Vagina (tissue), 2 donors: ENCODE measurements around the gene TIAM2. TPM values are rescaled to one million over a fixed set of nuclear protein-coding genes. Genes with fewer than 3 reads are reported as not detected.
A peak's percentile ranks its signal among the peaks of the same experiment; 100 is the strongest.

Source experiments
- DNase-seq, 2 donors: peaks; one replicate each; pipeline ENCODE4 v3.0.0-alpha.2; 2017; ENCODE audit errors: extremely low spot score in 2 of 2
- H3K27ac ChIP-seq: fragments of 200-600 bp; sonication (generic); one replicate; pipeline ENCODE4 v1.5.1; 2019
- H3K27me3 ChIP-seq: fragments of 200-600 bp; sonication (generic); one replicate; pipeline ENCODE4 v1.5.1; 2019
- H3K36me3 ChIP-seq, 2 donors: fragments of 200-600 bp; sonication (generic); one replicate each; pipeline ENCODE4 v1.5.1; 2017 to 2019
- H3K4me1 ChIP-seq: fragments of 200-600 bp; sonication (generic); one replicate; pipeline ENCODE4 v1.5.1; 2019
- H3K4me3 ChIP-seq, 2 donors: fragments of 200-600 bp; sonication (generic); 1 replicate in 1 of 2; 2 replicates in 1 of 2; pipeline ENCODE4 v1.5.1; 2016 to 2019
- H3K9me3 ChIP-seq: fragments of 200-600 bp; sonication (generic); one replicate; pipeline ENCODE4 v1.5.1; 2019
- CTCF ChIP-seq, 3 experiments: fragments of 450-650 bp in 2 of 3; fragments of 200-600 bp in 1 of 3; sonication (generic) in 1 of 3; IDR thresholded peaks; one replicate each; pipeline ENCODE4 v1.5.1; 2017 to 2019; ENCODE audit warnings: antibody characterized with exemption in 3 of 3, mild to moderate bottlenecking in 2 of 3, moderate library complexity in 2 of 3
- POLR2A ChIP-seq, 2 donors: fragments of 450-650 bp; IDR thresholded peaks; one replicate each; pipeline ENCODE4 v1.6.1; 2017; ENCODE audit warnings: antibody characterized with exemption in 2 of 2, mild to moderate bottlenecking in 2 of 2, moderate library complexity in 2 of 2
- POLR2AphosphoS5 ChIP-seq, 2 donors: sonication (generic); formaldehyde crosslinking; IDR thresholded peaks; one replicate each; pipeline ENCODE4 v1.9.0; 2017; ENCODE audit warnings: antibody characterized with exemption in 2 of 2, mild to moderate bottlenecking in 2 of 2, low read depth in 1 of 2; ENCODE audit not compliant: insufficient read depth in 1 of 2
- intact Hi-C: fragments of 100-400 bp; cut with DNase I; formaldehyde crosslinking; loops from one replicate; pipeline ENCODE4 v1.15.1; 2023
- total RNA-seq: library from RNA; depleted of rRNA; stranded (reverse); fragments of >200 nt; gene quantifications from one replicate; pipeline ENCODE4 v1.2.3, GENCODE V29; 2016

Gene TIAM2
- total RNA-seq, 1 donor from 2014 or later, result 11.5 TPM

GRCh38 chr6:155188707-155189496, 193.8 kb downstream of the TIAM2 start:
- no peak for DNase-seq
- Histone ChIP-seq H3K4me3 (peak overlapping the region in 1 of 2 donors; percentile 24), H3K9me3 (no peaks in the 10 kb centered on the region), H3K36me3 (no peaks in the 10 kb centered on the region), H3K27me3 (no peaks in the 10 kb centered on the region), H3K27ac (peak overlapping the region; percentile 77), H3K4me1 (peaks cover 39% of the 10 kb centered on the region)
- TF ChIP-seq POLR2AphosphoS5 (IDR thresholded peaks at IDR 0.05; ENCODE audit: insufficient read depth in 1 of 2, low read depth in 1 of 2) (peak in 1 of 2 donors; percentile 22), CTCF (IDR thresholded peaks at IDR 0.05) (no peak)
- intact Hi-C loops, result loop anchor here (10.0 kb wide), 1 partner anchor 254 kb away; no protein-coding TSS in a partner anchor

- no peaks in the 10 kb centered on the region for H3K9me3 ChIP-seq
- no peak for TF ChIP-seq CTCF (IDR thresholded peaks at IDR 0.05)
- TF ChIP-seq POLR2AphosphoS5 (IDR thresholded peaks at IDR 0.05; ENCODE audit: insufficient read depth in 1 of 2, low read depth in 1 of 2), result no peak
- no peak for TF ChIP-seq POLR2A (IDR thresholded peaks at IDR 0.05)
- no peaks in the 10 kb centered on the region for H3K27me3 ChIP-seq
- intact Hi-C loops, result no loop called here
- H3K27ac ChIP-seq, result peak overlapping the region; percentile 77
- H3K4me1 ChIP-seq, result peaks cover 33% of the 10 kb centered on the region
- H3K4me3 ChIP-seq, result no peak overlapping the region
- H3K36me3 ChIP-seq, result no peaks in the 10 kb centered on the region
- DNase-seq, result no peak
These were observed 195.6 kb downstream of the TIAM2 start for GRCh38 chr6:155190677-155191076.

- intact Hi-C loops, result no loop called here
- Histone ChIP-seq H3K4me1 (peaks cover 19% of the 10 kb centered on the region), H3K9me3 (no peaks in the 10 kb centered on the region), H3K4me3 (no peak overlapping the region), H3K27ac (no peak overlapping the region), H3K36me3 (no peaks in the 10 kb centered on the region), H3K27me3 (no peaks in the 10 kb centered on the region)
- DNase-seq, result no peak
- TF ChIP-seq POLR2AphosphoS5 (IDR thresholded peaks at IDR 0.05; ENCODE audit: insufficient read depth in 1 of 2, low read depth in 1 of 2) (no peak), POLR2A (IDR thresholded peaks at IDR 0.05) (no peak), CTCF (IDR thresholded peaks at IDR 0.05) (no peak)
These were observed 198.4 kb downstream of the TIAM2 start for GRCh38 chr6:155193526-155193925.

GRCh38 chr6:155194399-155194798, 199.3 kb downstream of the TIAM2 start:
- H3K4me1 ChIP-seq, result peaks cover 13% of the 10 kb centered on the region
- no peak for DNase-seq
- intact Hi-C loops, result no loop called here
- no peak for TF ChIP-seq POLR2AphosphoS5 (IDR thresholded peaks at IDR 0.05; ENCODE audit: insufficient read depth in 1 of 2, low read depth in 1 of 2)
- TF ChIP-seq POLR2A (IDR thresholded peaks at IDR 0.05), result no peak
- no peak for TF ChIP-seq CTCF (IDR thresholded peaks at IDR 0.05)
- H3K4me3 ChIP-seq, result no peak overlapping the region
- no peak overlapping the region for H3K27ac ChIP-seq
- H3K27me3 ChIP-seq, result no peaks in the 10 kb centered on the region
- no peaks in the 10 kb centered on the region for H3K36me3 ChIP-seq
- H3K9me3 ChIP-seq, result no peaks in the 10 kb centered on the region

GRCh38 chr6:155195903-155196302, 200.8 kb downstream of the TIAM2 start:
- Histone ChIP-seq H3K4me3 (no peak overlapping the region), H3K36me3 (no peaks in the 10 kb centered on the region), H3K9me3 (no peaks in the 10 kb centered on the region), H3K27ac (no peak overlapping the region), H3K4me1 (peaks cover 2% of the 10 kb centered on the region), H3K27me3 (no peaks in the 10 kb centered on the region)
- no peak for DNase-seq
- intact Hi-C loops, result no loop called here
- no peak for TF ChIP-seq CTCF (IDR thresholded peaks at IDR 0.05)
- no peak for TF ChIP-seq POLR2A (IDR thresholded peaks at IDR 0.05)
- no peak for TF ChIP-seq POLR2AphosphoS5 (IDR thresholded peaks at IDR 0.05; ENCODE audit: insufficient read depth in 1 of 2, low read depth in 1 of 2)
